Measurements from ENCODE around the gene ACACA.

ACACA gene

GRCh38 chr17:37399265-37399803 is 7.3 kb downstream of the ACACA start:
- ChIA-PET CTCF (interaction anchor here (3.6 kb wide), 1 partner anchor 25 kb away, joined by 28 read pairs; no protein-coding TSS in a partner anchor), POLR2A (no interaction called here)
- DNase-seq (ENCODE audit: extremely low spot score) = no peak
- no peak for TF ChIP-seq L3MBTL2 (conservative IDR thresholded peaks at IDR 0.05)
- no peak for TF ChIP-seq SUZ12 (IDR thresholded peaks at IDR 0.05)
- TF ChIP-seq FOXM1 (IDR thresholded peaks at IDR 0.05; ENCODE audit: borderline replicate concordance) = no peak
- no peak for TF ChIP-seq SP1 (IDR thresholded peaks at IDR 0.05)
- no peak for TF ChIP-seq PKNOX1 (IDR thresholded peaks at IDR 0.05)
- TF ChIP-seq NFRKB (IDR thresholded peaks at IDR 0.05) = no peak
- no peak for TF ChIP-seq HDGF (IDR thresholded peaks at IDR 0.05; ENCODE audit: borderline replicate concordance)
- no peak for TF ChIP-seq ELF4 (IDR thresholded peaks at IDR 0.05)
- no peak for TF ChIP-seq ZNF384 (IDR thresholded peaks at IDR 0.05)
- TF ChIP-seq FOXK2 (IDR thresholded peaks at IDR 0.05) = no peak
- TF ChIP-seq BHLHE40 (IDR thresholded peaks at IDR 0.05; ENCODE audit: borderline replicate concordance) = no peak
- TF ChIP-seq FOXA1 (IDR thresholded peaks at IDR 0.05) = no peak
- no peak for TF ChIP-seq ARNT (IDR thresholded peaks at IDR 0.05)
- no peak for TF ChIP-seq TARDBP (IDR thresholded peaks at IDR 0.05)
- TF ChIP-seq LEF1 (IDR thresholded peaks at IDR 0.05; ENCODE audit: borderline replicate concordance) = no peak
- TF ChIP-seq CTBP1 (IDR thresholded peaks at IDR 0.05; ENCODE audit: borderline replicate concordance) = no peak

GRCh38 chr17:37393352-37393751 is 13.3 kb downstream of the ACACA start:
- ChIA-PET POLR2A (interaction anchor here (0.6 to 1.2 kb wide), 2 partner anchors 14 to 1583 kb away, joined by 3 read pairs; no protein-coding TSS in a partner anchor), CTCF (interaction anchor here (6.0 kb wide), 1 partner anchor 20 kb away, joined by 34 read pairs; no protein-coding TSS in a partner anchor)
- TF ChIP-seq FOXA1 (IDR thresholded peaks at IDR 0.05) = no peak
- no peak for TF ChIP-seq TARDBP (IDR thresholded peaks at IDR 0.05)
- TF ChIP-seq CTBP1 (IDR thresholded peaks at IDR 0.05; ENCODE audit: borderline replicate concordance) = no peak
- TF ChIP-seq ARNT (IDR thresholded peaks at IDR 0.05) = no peak
- no peak for TF ChIP-seq PKNOX1 (IDR thresholded peaks at IDR 0.05)
- TF ChIP-seq BHLHE40 (IDR thresholded peaks at IDR 0.05; ENCODE audit: borderline replicate concordance) = no peak
- no peak for DNase-seq (ENCODE audit: extremely low spot score)

DNA sequence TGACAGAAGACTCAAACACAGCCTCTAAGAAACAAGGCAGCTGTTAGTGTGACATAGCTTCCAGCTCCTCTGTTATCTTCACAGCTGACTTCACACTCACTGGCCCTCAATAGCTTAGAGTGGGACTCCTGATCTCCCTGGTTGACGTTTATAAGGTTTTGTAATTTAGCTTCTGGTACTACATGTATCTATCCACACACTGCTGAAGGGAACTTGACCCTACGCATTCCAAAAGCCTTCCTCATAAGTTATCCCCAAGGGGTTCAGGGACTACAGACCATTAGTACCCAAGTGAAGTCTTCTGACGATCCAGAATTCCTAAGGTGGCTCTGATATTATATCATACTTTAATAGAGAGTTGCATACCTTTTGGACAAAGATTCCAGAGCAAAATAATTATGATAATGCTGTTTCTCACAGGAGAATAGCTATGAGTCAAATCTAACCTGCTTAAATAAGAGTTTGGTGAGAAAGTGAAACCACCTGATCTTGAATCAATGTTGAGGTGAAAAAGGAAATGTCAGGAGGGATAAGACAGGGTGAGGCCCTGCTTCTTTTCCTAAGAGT is 14.5 kb downstream of the ACACA start:
- CTCF ChIA-PET = interaction anchor here (0.5 to 6.0 kb wide), 5 partner anchors 9 to 85 kb away, joined by 3 to 34 read pairs (median 4); partner anchors contain the start of gene C17orf78
- TF ChIP-seq NFRKB (IDR thresholded peaks at IDR 0.05) (no peak), SUZ12 (IDR thresholded peaks at IDR 0.05) (no peak), LEF1 (IDR thresholded peaks at IDR 0.05; ENCODE audit: borderline replicate concordance) (no peak), ELF4 (IDR thresholded peaks at IDR 0.05) (no peak), FOXK2 (IDR thresholded peaks at IDR 0.05) (no peak), TARDBP (IDR thresholded peaks at IDR 0.05) (no peak), ARNT (IDR thresholded peaks at IDR 0.05) (no peak), L3MBTL2 (conservative IDR thresholded peaks at IDR 0.05) (no peak), PKNOX1 (IDR thresholded peaks at IDR 0.05) (no peak), SP1 (IDR thresholded peaks at IDR 0.05) (no peak), BHLHE40 (IDR thresholded peaks at IDR 0.05; ENCODE audit: borderline replicate concordance) (no peak), CTBP1 (IDR thresholded peaks at IDR 0.05; ENCODE audit: borderline replicate concordance) (no peak), HDGF (IDR thresholded peaks at IDR 0.05; ENCODE audit: borderline replicate concordance) (no peak), FOXA1 (IDR thresholded peaks at IDR 0.05) (no peak)
- POLR2A ChIA-PET = interaction anchor here (1.0 to 1.2 kb wide), 2 partner anchors 15 to 33 kb away, joined by 3 to 4 read pairs; no protein-coding TSS in a partner anchor
- no peak for DNase-seq (ENCODE audit: extremely low spot score)

GRCh38 chr17:37391146-37391545 is 15.5 kb downstream of the ACACA start:
- TF ChIP-seq ZNF384 (IDR thresholded peaks at IDR 0.05) (no peak), TARDBP (IDR thresholded peaks at IDR 0.05) (no peak), NFRKB (IDR thresholded peaks at IDR 0.05) (no peak), LEF1 (IDR thresholded peaks at IDR 0.05; ENCODE audit: borderline replicate concordance) (no peak), CTBP1 (IDR thresholded peaks at IDR 0.05; ENCODE audit: borderline replicate concordance) (no peak), ELF4 (IDR thresholded peaks at IDR 0.05) (no peak), HDGF (IDR thresholded peaks at IDR 0.05; ENCODE audit: borderline replicate concordance) (no peak), FOXK2 (IDR thresholded peaks at IDR 0.05) (no peak)
- POLR2A ChIA-PET = interaction anchor here (1.0 to 1.3 kb wide), 2 partner anchors 14 to 32 kb away, joined by 3 to 7 read pairs; no protein-coding TSS in a partner anchor

DNA sequence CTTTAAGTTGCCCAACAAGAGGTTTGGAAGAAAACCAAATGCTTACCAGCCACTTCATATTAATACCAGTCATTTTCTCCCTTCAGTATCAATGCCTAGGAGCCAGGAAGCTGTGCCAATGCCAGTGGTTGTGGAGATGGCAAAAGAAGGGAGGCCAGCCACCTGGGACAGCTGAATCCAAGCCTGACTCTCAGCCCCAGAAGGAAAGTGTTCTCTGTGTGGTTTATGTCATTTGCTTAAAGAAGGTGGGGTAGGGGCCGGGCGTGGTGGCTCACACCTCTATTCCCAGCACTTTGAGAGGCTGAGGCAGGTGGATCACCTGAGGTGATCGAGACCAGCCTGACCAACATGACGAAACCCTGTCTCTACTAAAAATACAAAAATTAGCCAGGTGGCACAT is 17.5 kb downstream of the ACACA start:
- no peak for DNase-seq (ENCODE audit: extremely low spot score)
- no peak for TF ChIP-seq SUZ12 (IDR thresholded peaks at IDR 0.05)
- ChIA-PET POLR2A (no interaction called here), CTCF (interaction anchor here (1.8 to 6.0 kb wide), 2 partner anchors 15 kb away, joined by 10 to 34 read pairs; no protein-coding TSS in a partner anchor)

More at GRCh38 chr17:37391146-37391545, 15.5 kb downstream of the ACACA start:
- CTCF ChIA-PET = interaction anchor here (1.5 to 6.0 kb wide), 2 partner anchors 15 to 17 kb away, joined by 4 to 34 read pairs; partner anchors contain the start of gene C17orf78
- no peak for DNase-seq (ENCODE audit: extremely low spot score)

DNA sequence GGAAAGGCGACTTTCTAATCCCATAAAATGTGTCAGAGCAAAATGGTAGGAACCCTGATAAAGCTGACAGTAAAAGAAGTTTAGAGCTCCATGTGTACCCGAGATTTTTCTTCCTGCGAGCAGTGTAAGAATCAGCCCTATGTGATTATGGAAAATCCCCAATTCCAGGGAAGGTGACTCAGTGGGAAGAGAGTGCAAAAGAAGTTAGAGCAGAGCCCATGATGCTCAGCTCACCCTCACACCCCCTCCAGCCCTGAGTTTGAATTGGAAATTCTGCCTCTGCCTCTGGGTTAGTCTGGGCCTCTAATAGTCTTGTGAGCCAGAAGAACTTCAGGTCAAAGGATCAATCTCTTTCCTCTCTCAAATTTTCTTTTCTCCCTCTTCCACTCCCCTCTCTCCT is 18.4 kb downstream of the ACACA start:
- ChIA-PET CTCF (interaction anchor here (1.8 kb wide), 1 partner anchor 15 kb away, joined by 10 read pairs; no protein-coding TSS in a partner anchor), POLR2A (no interaction called here)
- DNase-seq (ENCODE audit: extremely low spot score) = no peak
- TF ChIP-seq CTBP1 (IDR thresholded peaks at IDR 0.05; ENCODE audit: borderline replicate concordance) = no peak
- TF ChIP-seq FOXM1 (IDR thresholded peaks at IDR 0.05; ENCODE audit: borderline replicate concordance) = no peak
- no peak for TF ChIP-seq BHLHE40 (IDR thresholded peaks at IDR 0.05; ENCODE audit: borderline replicate concordance)
- TF ChIP-seq TARDBP (IDR thresholded peaks at IDR 0.05) = no peak
- no peak for TF ChIP-seq ELF4 (IDR thresholded peaks at IDR 0.05)
- no peak for TF ChIP-seq NFRKB (IDR thresholded peaks at IDR 0.05)
- TF ChIP-seq FOXA1 (IDR thresholded peaks at IDR 0.05) = no peak
- no peak for TF ChIP-seq SP1 (IDR thresholded peaks at IDR 0.05)
- no peak for TF ChIP-seq L3MBTL2 (conservative IDR thresholded peaks at IDR 0.05)
- TF ChIP-seq LEF1 (IDR thresholded peaks at IDR 0.05; ENCODE audit: borderline replicate concordance) = no peak
- no peak for TF ChIP-seq HDGF (IDR thresholded peaks at IDR 0.05; ENCODE audit: borderline replicate concordance)
- TF ChIP-seq PKNOX1 (IDR thresholded peaks at IDR 0.05) = no peak
- no peak for TF ChIP-seq ZNF384 (IDR thresholded peaks at IDR 0.05)
- TF ChIP-seq FOXK2 (IDR thresholded peaks at IDR 0.05) = no peak
- TF ChIP-seq SUZ12 (IDR thresholded peaks at IDR 0.05) = no peak

All from HEK293T (cell line).